ENCODE data around the gene FAM234B.
A peak's percentile ranks its signal among the peaks of the same experiment; 100 is the strongest.

Gene FAM234B

GRCh38 chr12:13093848-13094220 lies 49.7 kb downstream of the FAM234B start:
- Histone ChIP-seq H3K4me2 (no peak overlapping the region), H3K79me2 (ENCODE audit: insufficient read depth, low read depth) (no peaks in the 10 kb centered on the region), H3K9ac (no peak overlapping the region), H3K27me3 (ENCODE audit: insufficient read depth, low read depth) (no peaks in the 10 kb centered on the region), H2AFZ (ENCODE audit: low read depth) (no peak overlapping the region), H3K4me1 (ENCODE audit: low read depth, poor library complexity, severe bottlenecking) (peaks cover 19% of the 10 kb centered on the region), H3K36me3 (ENCODE audit: insufficient read depth) (no peaks in the 10 kb centered on the region), H3K27ac (no peak overlapping the region), H3K4me3 (IDR thresholded peaks at IDR 0.05; ENCODE audit: insufficient read depth, low read depth, low read length) (no peak overlapping the region), H4K20me1 (ENCODE audit: insufficient read depth) (no peaks in the 10 kb centered on the region)
- no peak for TF ChIP-seq CTCF (conservative IDR thresholded peaks at IDR 0.05; ENCODE audit: low read depth, low read length)

DNA sequence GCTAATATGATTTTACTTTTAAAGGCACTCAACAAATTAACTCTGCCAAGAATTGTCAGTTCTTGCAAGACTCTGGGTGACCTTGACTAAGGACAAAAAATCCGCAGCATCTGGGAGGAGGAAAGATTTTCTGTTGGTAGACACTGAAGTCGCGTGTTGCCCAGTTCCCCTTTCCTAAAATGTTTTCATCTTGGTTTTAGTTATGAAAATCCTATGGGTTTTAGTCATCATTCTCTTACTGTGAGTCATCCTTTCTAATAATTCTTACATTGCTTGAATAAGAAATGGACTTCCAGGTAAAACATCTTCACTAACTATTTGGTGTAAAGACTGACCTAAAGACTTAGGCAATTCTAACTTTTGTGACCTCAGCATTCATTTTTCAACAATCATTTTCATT lies 50.2 kb downstream of the FAM234B start:
- H2AFZ ChIP-seq (ENCODE audit: low read depth), result no peak overlapping the region
- peaks cover 22% of the 10 kb centered on the region for H3K4me1 ChIP-seq (ENCODE audit: low read depth, poor library complexity, severe bottlenecking)
- no peaks in the 10 kb centered on the region for H3K79me2 ChIP-seq (ENCODE audit: insufficient read depth, low read depth)
- TF ChIP-seq CTCF (conservative IDR thresholded peaks at IDR 0.05; ENCODE audit: low read depth, low read length), result no peak
- H3K4me2 ChIP-seq, result no peak overlapping the region
- no peaks in the 10 kb centered on the region for H3K36me3 ChIP-seq (ENCODE audit: insufficient read depth)
- H3K27me3 ChIP-seq (ENCODE audit: insufficient read depth, low read depth), result no peaks in the 10 kb centered on the region
- H3K4me3 ChIP-seq (IDR thresholded peaks at IDR 0.05; ENCODE audit: insufficient read depth, low read depth, low read length), result no peak overlapping the region
- no peak overlapping the region for H3K9ac ChIP-seq
- H4K20me1 ChIP-seq (ENCODE audit: insufficient read depth), result no peaks in the 10 kb centered on the region
- no peak overlapping the region for H3K27ac ChIP-seq

DNA sequence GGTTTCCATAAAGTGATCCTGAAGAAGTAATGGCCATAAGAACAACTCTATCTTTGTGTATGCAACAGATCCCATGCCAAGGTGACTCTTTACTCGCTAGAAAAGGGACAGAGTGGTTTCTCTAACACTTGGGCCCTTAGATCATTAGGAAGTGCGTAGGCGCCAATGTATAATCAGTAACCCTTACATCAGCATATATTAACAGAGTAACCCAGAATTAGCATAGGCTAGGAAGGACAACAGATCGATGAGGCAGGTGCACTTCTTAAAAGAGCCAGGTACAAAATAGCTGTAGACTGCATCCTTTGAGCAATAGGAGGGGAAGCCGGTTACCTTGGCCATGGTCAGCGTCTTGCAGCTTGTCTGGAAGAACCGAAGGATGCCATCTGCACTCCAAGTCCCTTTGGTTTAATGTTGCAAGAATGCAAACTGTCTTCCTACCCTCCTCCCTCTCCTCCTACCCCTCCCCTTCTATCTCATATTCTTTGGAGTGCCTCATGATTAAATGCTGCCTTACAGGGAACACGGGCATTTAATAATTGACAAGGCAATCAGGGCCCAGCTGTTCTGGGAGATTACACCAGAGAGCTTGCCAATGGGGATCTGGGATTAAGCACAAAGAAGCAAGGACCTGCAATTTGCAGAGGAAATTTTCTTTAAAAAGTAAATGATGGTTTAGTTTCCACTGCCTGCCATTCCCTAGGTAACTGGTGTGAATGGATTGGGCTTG lies 51.2 kb downstream of the FAM234B start:
- no peak overlapping the region for H3K4me3 ChIP-seq (IDR thresholded peaks at IDR 0.05; ENCODE audit: insufficient read depth, low read depth, low read length)
- TF ChIP-seq CTCF (conservative IDR thresholded peaks at IDR 0.05; ENCODE audit: low read depth, low read length), result no peak
- H3K79me2 ChIP-seq (ENCODE audit: insufficient read depth, low read depth), result no peaks in the 10 kb centered on the region
- no peaks in the 10 kb centered on the region for H3K36me3 ChIP-seq (ENCODE audit: insufficient read depth)
- H3K4me1 ChIP-seq (ENCODE audit: low read depth, poor library complexity, severe bottlenecking), result peaks cover 23% of the 10 kb centered on the region
- H3K4me2 ChIP-seq, result no peak overlapping the region
- H2AFZ ChIP-seq (ENCODE audit: low read depth), result no peak overlapping the region
- H4K20me1 ChIP-seq (ENCODE audit: insufficient read depth), result no peaks in the 10 kb centered on the region
- no peaks in the 10 kb centered on the region for H3K27me3 ChIP-seq (ENCODE audit: insufficient read depth, low read depth)
- H3K9ac ChIP-seq, result no peak overlapping the region
- no peak overlapping the region for H3K27ac ChIP-seq

DNA sequence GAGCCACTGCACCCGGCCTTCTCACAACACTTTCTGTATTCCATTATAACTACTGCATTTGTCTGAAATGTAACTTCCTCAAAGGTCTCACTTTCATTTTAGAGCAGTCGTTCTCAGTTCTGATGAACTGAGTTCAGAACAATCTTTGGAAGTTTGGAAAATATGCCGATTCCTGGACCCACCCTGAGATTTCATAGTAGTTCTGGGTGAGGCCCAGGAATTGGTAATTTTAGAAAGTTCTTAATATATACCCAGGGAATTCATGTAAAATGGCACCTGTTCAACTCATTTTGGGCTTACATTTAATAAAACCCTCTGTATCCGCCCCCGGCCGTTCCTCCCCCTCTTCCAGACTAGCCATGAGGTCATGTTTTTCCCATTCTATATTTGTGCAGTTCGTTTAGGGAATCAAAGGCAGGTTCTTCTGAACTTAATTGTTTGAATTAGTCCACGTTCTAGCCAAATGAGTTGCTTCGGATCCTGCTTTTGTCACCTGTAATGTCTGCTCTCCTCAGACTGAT lies 53.4 kb downstream of the FAM234B start:
- peaks cover 33% of the 10 kb centered on the region for H3K4me1 ChIP-seq (ENCODE audit: low read depth, poor library complexity, severe bottlenecking)
- H3K27ac ChIP-seq, result peak overlapping the region; percentile 73
- H3K79me2 ChIP-seq (ENCODE audit: insufficient read depth, low read depth), result no peaks in the 10 kb centered on the region

More for the DNA sequence above, 53.4 kb downstream of the FAM234B start:
- Histone ChIP-seq H3K27me3 (ENCODE audit: insufficient read depth, low read depth) (no peaks in the 10 kb centered on the region), H3K9ac (peak overlapping the region; percentile 70; the same call in 1 of the 2 replicates), H3K4me3 (IDR thresholded peaks at IDR 0.05; ENCODE audit: insufficient read depth, low read depth, low read length) (no peak overlapping the region), H3K36me3 (ENCODE audit: insufficient read depth) (no peaks in the 10 kb centered on the region), H3K4me2 (peak overlapping the region; percentile 64), H4K20me1 (ENCODE audit: insufficient read depth) (no peaks in the 10 kb centered on the region), H2AFZ (ENCODE audit: low read depth) (peak overlapping the region; percentile 90)
- TF ChIP-seq CTCF (conservative IDR thresholded peaks at IDR 0.05; ENCODE audit: low read depth, low read length), result no peak
